Posterior cingulate gyrus (tissue), 11 donors: ENCODE data around the gene DCDC1.
A peak's percentile ranks its signal among the peaks of the same experiment; 100 is the strongest.

Experiments
- DNase-seq, 10 donors: peaks; one replicate each; pipeline versions ENCODE4 v3.0.0 to v3.0.0-alpha.2; 2020 to 2021; ENCODE audit warnings: mixed read lengths in 3 of 10
- intact Hi-C: fragments of 100-400 bp; cut with DNase I; formaldehyde crosslinking; loops from one replicate; pipeline ENCODE4 v1.15.1; 2023

The DCDC1 gene, protein sequence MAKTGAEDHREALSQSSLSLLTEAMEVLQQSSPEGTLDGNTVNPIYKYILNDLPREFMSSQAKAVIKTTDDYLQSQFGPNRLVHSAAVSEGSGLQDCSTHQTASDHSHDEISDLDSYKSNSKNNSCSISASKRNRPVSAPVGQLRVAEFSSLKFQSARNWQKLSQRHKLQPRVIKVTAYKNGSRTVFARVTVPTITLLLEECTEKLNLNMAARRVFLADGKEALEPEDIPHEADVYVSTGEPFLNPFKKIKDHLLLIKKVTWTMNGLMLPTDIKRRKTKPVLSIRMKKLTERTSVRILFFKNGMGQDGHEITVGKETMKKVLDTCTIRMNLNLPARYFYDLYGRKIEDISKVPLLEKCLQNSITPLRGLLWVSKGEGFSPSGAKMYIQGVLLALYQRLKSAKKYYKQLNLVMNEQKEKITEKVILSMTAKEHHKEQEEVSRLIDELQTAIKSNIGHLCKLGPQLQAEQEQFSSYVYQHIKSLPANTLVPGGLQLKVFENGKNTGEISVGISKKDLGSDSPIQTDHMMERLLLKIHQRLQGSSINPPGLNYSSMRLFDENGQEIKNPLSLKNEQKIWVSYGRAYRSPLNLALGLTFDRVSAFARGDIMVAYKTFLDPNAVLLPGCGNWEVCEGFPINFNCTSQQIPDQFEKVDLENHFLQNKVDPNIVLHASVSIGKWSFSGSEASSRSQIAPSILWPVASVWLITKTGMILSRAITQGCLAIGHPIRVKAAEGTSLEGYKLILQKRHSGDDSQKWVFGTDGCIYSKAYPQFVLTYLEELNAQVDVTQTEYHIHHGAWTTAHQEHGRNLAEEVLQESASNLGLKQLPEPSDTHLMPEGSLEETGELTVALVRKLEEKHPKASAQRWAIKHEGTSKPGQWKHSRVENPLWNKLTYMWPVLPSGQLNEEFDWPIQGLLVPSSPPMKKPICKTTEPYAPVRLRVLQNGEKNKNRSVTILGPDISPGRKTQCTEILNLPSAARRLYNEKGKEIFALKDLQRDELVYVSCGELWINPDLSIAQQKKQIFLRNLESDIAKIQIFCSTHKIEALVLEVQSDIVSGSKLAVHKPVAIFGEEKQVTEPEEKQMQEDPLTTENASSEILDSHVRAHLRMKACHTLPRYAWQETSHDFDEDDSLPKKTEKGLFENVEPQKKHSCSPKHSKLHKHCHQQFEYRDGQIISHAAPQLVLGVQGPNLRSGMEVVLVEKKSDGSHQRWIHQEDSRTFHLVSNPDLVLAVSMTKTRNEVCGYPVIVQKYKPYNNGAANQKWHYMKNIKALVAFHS (N-terminal part only)

DNA sequence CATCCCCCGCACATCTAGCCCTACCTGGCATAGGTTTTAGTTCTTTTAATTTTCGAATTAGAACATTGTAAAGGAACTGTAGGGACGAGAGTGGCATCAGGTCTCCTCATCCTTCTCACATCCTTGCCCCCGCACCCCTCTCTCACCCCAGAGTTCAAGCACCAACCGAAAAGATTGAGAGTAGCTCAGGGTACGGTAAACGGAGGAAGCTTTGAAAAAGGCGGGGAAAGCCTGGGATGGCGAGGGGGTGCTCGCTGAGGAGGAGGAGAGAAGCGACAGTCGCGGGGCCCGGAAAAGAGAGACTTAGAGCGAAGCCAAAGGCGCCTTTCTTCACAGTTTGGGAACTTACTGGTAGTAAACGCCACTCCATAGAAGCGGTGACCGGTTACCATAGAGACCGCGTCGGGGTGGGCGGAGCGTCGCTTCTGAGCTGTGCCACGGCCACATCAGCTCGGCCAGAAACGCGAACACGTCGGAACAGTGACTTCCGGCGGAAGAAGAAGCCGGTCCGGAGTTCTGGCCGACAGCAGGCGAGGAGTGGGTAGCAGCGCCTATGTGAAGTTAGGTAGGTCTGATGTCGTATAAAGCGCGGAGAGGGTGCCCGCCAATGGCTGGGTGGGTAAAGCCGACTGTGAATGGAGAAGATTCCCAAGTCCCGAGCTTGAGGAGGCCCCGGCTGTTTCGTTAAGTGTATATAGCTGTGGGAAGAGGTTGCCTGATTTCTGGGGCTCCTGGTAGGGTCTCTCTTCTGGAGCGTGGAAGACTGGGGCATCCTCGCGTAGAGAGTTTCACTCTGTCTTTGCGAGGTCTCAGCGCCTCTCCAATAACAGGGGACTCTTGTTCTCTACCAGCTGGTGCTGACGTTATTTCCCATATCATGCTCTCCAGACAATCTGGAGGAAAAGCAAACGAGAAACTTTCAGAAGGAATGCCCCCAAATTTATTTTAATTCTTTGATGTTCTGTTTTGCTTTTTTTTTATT, at the start of gene DCDC1, which contains the start of gene DNAJC24:
Gene DCDC1, minus strand, starts transcription at position 392 of the 982 bp plus-strand sequence. CDS start 41,459 bp downstream, outside the sequence.
Gene DNAJC24, plus strand, starts transcription at position 513 of the 982 bp plus-strand sequence. CDS start 889 bp downstream, outside the sequence.
- DNase-seq = peak; percentile 84 to 99 (median 92)
- intact Hi-C loops = no loop called here

DNA sequence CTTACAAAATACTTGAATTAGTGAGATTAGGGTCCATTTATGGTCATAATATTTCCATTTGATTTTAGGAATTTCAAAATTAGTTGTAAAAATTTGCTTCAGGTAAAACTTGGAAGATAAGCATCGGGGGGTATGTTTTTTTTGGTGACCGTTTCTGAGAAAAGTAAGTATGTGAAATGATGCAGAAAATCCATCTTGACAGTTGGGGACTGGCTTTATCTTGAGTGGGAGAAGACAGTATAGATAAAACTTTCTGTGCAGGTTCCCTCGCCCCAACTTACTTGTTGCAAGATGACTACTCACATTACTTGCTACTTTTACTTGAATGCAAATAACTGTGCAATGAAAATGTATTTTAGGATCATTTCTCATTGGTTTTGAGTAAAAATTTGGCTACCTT, 49.6 kb upstream of the DCDC1 start:
- intact Hi-C loops = no loop called here
- no peak for DNase-seq

DNA sequence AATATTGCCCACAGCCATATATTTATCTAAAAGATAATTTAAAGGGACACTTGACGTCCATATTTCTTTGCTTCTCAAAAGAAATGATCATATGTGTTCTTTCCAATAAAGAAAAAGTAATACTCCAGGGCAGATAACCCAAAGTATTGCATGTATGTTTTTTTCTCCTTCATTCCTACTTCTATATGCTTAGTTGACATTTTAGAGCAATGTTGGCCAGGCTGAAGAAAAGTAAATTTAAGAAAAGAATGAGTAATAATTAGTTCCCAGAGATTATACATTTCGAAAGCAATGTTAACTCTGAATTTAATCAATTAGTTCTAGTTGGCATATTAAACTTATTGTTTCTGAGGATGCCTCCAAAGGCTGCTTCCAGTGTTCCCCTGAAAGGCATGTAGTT, 48.3 kb upstream of the DCDC1 start:
- DNase-seq = no peak
- intact Hi-C loops = no loop called here

DNA sequence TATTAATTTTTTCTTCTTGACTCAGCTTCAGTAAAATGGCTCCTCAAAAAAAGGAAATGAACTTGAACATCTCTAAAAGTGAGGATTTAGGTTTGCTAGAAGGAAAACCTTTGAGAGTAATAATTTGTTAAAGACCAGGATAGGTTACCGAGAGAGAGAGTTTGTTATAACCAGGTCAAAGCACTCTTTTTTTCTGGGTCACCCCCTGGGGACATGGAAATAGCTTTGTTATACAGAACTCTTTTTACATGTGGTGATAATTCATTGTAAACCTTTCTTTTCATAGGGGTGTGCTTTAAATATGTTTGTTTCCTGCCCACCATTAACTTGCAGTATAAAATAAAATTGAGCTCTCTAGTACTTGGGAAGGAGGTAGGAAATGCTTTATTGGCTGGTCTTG, 47.8 kb upstream of the DCDC1 start:
- no peak for DNase-seq
- intact Hi-C loops = no loop called here

DNA sequence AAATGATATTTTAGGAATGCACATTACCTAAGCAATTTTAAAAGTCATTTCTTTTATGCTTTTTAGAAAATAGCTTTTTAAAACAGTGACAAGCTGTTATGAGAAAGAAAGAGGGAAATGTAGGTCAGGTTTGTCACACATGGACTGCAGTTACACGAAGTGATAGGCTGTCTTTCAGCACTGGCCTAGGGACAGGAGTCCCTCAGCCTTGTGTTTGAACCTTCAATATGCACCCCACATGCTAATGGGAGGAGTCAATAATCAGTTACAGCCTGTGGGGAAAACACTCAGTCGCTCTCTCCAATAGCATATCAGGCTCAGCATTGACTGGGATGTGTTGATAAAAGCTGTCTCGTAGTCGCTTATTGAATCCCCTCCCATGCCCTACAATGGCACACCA, 45.9 kb upstream of the DCDC1 start:
- intact Hi-C loops = no loop called here
- no peak for DNase-seq

DNA sequence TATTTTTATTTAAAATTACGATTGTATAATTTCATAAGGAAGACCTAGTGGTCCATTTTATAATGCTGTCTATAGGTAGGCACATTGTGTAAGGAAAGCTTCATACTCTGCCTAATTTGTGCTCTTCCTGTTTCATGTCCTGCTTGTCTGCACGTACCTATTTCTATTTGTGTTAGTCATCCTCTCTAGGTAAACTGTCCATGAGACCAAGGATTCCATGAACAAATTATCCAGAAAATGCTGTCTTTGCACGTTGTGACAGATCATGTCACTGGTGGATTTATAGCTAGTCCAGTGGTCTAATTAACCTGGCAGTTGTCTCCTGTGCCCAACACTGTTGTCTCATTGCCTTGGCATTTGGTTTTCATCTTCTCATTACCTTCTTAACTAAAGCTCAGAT, 44.8 kb upstream of the DCDC1 start:
- intact Hi-C loops = no loop called here
- DNase-seq = no peak

DNA sequence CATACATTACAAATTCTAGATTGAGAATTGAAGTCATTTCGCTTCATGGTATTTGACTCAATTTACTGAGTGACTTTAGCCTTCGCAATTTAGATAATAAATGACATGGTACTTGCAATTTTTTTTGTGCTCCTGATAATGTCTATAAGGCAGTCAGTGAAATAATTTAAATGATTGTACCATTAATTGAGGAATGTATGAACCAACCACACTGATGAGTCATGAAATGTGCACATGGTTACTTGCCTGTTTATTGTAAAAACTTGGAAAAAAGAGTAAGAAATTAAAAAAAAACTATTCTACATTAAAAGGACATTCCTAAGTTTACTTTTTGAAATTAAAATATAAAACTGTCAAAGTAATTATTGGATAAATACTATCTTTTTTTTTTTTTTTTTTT, 43.4 kb upstream of the DCDC1 start:
- intact Hi-C loops = no loop called here
- DNase-seq = no peak

DNA sequence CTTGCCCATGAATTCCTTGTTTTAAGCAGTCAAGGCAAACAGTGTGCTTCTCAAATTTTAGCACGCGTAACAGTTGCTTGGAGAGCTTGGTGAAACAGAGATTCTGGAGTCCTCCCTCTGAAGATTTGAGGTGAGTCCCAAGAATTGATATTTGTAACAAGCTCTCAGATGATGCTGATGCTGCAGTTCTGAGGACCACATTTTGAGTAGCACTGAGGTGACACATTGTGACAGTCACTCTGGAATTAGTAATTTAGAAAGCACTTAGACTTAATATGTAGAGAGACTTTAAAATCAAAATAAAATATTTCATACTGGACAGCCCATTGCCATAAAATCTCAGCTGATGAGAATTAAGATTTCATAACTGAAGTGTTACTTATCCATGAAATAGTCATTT, 38.7 kb upstream of the DCDC1 start:
- DNase-seq = no peak
- intact Hi-C loops = no loop called here

DNA sequence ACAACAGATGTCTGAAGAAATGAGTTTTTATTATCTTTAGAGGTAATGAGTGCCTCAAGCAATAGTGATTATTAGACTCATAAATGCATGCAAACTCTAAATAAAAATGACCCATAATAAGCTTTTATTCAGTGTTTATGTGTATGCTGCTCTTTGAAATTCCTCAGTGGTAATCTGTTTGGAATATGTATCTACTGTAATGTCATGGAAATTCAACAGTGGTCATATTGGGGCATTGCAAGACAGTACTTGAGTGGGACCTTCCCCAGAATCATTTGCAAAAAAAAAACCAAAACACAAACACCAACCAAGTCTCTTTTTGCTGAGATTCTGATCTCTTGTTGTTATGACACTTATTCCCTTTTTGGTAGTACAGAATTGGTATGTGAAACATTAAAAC, 35.1 kb upstream of the DCDC1 start:
- DNase-seq = no peak
- intact Hi-C loops = no loop called here

DNA sequence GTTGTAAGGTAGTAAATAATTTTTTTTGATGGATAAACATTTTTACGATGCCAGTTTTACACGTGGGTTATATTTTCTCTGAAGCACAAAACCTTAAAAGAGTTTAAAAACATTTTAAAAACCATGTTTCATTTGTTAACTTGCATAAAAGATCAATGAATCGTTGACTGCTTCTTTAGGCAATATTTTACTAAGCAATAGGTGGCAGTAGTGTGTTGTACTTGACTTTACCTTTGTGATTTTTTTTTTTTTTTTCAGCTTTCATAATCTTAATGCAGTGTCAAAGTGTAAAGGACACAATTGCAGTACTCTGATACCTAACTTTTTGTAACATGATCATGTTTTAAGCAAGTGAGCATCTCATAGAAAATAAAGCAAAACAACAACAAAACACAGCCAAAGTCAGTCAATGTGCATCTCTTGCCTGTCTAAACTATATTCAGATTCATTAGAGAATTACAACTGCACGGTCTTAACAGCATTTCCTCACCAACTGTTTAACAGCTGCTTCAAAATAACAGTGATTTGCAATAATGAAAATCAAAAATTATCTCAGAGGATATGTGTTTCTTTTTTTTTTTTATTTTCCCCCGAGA, 27.8 kb upstream of the DCDC1 start:
- intact Hi-C loops = loop anchor here (1.0 to 5.0 kb wide), 3 partner anchors 474 to 610 kb away; no protein-coding TSS in a partner anchor
- no peak for DNase-seq

DNA sequence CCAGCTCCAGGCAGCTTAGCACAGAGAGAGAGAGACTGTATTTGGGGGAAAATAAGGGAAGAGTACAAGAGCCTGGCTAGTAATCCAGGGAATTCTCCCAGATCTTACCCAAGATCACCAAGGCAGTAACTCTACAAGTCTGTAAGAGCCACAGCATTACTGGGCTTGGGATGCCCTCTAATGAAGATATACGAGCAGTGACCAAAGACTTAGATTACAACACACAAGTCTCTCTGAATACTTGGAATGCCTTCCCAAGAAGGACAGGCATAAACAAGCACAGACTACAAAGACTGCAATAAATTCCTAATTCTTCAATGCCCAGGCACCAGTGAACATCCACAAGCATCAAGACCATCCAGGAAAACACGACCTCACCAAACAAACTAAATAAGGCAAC, 17.8 kb upstream of the DCDC1 start:
- intact Hi-C loops = no loop called here
- DNase-seq = no peak

DNA sequence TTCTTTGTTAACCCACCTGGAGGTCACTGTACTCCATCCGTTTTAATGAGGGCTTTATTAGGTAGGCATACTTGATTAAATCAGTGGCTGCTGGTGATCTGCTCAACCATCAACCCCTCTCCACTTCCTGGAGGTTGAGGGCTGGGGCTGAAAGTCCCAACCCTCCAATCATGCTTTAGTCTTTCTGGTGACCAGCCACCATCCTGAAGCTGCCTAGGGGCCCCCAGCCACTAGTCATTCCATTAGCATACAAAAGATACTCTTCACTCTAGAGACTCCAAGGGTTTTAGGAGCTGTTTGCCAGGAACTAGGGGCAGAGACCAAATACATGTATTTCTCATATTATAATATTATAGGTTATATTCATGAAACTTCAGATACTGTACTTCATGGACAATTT, 13.6 kb upstream of the DCDC1 start:
- no peak for DNase-seq

DNA sequence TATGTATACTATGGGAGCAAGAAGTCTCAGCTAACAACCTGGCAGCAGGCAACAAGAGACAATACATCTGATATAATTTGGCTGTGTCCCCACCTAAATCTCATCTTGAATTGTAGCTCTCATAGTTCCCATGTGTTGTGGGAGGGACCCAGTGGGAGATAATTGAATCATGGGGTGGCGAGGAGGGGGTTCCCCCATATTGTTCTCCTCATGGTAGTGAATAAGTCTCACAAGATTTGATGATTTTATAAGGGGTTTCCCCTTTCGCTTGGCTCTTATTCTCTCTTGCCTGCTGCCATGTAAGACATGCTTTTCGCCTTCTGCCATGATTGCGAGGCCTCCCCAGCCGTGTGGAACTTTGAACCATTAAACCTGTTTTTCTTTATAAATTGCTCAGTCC, 6.3 kb upstream of the DCDC1 start:
- no peak for DNase-seq
- intact Hi-C loops = no loop called here

More for the DNA sequence above, 13.6 kb upstream of the DCDC1 start:
- intact Hi-C loops = no loop called here

DNA sequence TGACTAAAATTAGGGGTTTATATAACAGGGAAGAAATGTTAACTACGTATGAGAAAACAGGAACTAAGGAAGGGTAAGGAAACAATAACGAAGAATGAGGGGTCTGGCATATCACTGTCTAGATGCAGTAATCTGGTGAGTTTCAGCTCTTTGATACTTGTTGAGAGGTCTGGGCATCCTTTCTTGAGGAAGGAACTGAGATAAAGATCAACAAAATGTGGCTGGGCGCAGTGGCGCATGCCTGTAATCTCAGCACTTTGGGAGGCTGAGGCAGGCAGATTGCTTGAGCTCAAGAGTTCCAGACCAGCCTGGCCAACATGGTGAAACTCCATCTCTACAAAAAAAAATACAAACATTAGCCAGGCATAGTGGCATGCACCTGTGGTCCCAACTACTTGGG, 2.7 kb downstream of the DCDC1 start:
- intact Hi-C loops = no loop called here
- no peak for DNase-seq

DNA sequence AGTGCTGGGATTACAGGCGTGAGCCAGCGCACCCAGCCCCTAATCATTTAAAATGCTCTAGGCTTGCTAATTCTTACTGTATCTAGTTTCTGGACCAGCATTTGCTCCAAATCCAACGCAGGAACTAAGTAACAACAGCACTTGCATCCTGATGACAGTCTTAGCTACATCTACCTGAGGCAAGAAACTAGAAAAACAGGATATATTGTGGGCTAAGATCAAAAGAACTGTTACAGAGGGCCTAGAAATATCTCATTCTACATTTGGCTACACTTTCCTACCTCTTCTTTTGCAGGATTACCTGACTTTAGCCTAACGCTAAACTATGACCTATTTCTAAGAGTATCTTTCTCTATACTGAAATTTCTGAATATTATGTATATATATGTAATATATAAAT, 7.8 kb downstream of the DCDC1 start:
- no peak for DNase-seq
- intact Hi-C loops = no loop called here

DNA sequence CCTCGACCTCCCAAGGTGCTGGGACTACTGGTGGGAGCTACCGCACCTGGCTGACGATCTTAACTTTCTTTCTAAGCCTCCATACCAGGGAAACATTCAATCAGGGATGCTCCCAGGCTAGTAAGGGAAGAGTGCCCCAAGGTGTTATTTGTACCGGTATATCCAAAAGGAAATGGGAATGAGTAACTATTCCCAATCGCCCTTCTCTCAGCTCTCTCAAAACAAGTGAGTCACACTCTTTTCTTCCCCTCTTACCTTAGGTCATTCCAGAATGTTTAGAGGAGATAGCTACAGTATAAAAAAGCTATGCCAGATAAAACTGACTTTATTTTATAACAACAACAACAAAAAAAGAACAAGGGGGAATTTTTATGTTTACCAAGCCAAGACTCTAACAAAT, 13.7 kb downstream of the DCDC1 start:
- no peak for DNase-seq
- intact Hi-C loops = no loop called here

DNA sequence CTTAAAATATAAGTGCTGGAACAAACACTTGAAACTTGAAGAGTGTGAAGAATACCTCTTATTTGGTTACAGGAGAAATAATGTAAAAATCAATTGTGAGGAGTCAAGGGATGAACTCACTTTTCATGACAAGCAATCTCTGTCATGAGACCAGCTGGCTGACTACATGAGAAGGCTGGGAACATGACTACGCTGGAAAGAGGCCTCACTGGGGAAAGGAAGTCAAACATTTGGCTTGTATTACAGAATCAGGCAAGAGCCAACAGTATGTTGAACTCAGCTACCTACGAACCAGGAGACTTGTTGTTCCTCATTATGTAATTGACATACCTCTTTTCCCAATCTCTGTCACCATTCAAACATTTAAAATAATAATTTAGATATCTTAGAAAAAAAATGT, 14.4 kb downstream of the DCDC1 start:
- no peak for DNase-seq
- intact Hi-C loops = no loop called here

DNA sequence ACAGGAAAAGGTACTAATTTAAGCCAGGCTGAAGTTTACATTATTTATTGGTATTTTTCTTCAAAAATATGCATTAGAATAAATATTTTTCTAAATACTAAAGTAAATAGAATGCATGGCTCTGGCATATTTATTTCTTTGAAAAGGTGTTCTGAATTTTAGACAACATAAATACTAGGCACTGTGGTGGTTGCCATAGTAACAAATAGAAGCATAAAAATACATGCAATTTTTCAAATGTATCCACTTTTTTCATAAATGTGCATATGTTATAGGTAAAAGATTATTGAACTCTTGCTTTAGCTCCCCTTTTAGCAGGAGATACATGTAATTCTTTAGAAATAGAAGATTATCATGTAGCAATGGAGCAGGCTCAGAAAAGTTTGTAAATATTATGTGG, 18.4 kb downstream of the DCDC1 start:
- intact Hi-C loops = no loop called here
- DNase-seq = no peak

DNA sequence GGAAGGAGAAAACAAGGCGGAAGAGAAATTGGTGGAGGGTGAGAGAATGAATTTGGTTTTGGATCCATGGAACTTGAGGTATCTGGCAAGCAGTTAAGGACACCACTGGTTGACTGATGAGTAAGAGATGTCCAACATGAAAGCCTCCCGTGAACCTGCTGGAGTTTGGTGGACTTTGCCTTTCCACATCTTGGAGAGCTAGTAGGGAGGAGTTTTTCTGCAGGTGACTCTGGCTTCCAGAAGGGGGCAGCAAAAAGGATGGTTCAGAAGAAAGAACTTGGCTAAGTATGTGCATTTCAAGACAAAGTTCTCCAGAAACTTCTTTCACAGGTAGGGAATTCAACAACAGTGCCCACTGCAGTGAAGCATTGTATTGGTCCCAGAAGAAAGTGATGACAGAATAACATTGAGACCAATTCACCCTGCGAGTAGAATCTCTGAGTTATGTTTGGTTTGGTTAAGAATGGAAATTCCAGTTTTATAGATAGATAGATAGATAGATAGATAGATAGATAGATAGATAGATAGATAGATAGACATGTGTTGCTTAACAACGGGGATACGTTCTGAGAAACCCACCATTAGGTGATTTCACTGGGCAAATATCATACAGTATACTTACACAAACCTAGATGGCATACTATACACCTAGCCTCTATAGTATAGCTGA, 28.5 kb downstream of the DCDC1 start:
- DNase-seq = no peak
- intact Hi-C loops = no loop called here
